Caco-2 (cell line): ENCODE results near the gene COA3. TPM values are rescaled to one million over a fixed set of nuclear protein-coding genes. Genes with fewer than 3 reads are reported as not detected.

Source experiments
- BruUV-seq: library from RNA; stranded (reverse); fragments of 400-500 nt; replicated peaks from 2 replicates; lab custom pipeline; 2021; lab: Mats Ljungman, UMichigan
- CTCF ChIA-PET: fragments of 300-600 bp; sonication (Branson Sonifier 250); formaldehyde crosslinking; loops from one replicate; lab custom pipeline; 2022; ENCODE audit warnings: antibody characterized with exemption; lab: Charles Lee
- POLR2A ChIA-PET: fragments of 300-600 bp; sonication (Branson Sonifier 250); formaldehyde crosslinking; loops from one replicate; lab custom pipeline; 2022; ENCODE audit warnings: antibody characterized with exemption; lab: Charles Lee
- DNase-seq, 2 experiments: peaks; one replicate each; pipeline versions ENCODE4 v3.0.0 to v3.0.0-alpha.2; 2020 to 2022
- H3K27me3 ChIP-seq: replicated peaks from 2 replicates; pipeline ENCODE4 v1.6.0; 2011; ENCODE audit warnings: low read length; ENCODE audit not compliant: control insufficient read depth, insufficient read depth
- H3K36me3 ChIP-seq: 2 replicates; pipeline ENCODE4 v1.5.1; 2011; ENCODE audit warnings: low read length; ENCODE audit not compliant: control insufficient read depth, insufficient read depth
- H3K4me1 ChIP-seq: fragments of 250-450 bp; sonication (Bioruptor Pico); 2 replicates; pipeline ENCODE4 v1.5.1; 2020; ENCODE audit warnings: mild to moderate bottlenecking
- H3K4me3 ChIP-seq: 2 replicates; pipeline ENCODE4 v1.5.1; 2011; ENCODE audit warnings: low read depth, mild to moderate bottlenecking, control low read depth, low read length
- H3K9me3 ChIP-seq: fragments of 250-450 bp; sonication (Bioruptor Pico); 2 replicates; pipeline ENCODE4 v1.5.1; 2020; ENCODE audit warnings: mild to moderate bottlenecking, moderate library complexity
- H3K27ac Mint-ChIP-seq: one replicate; pipeline ENCODE4 v1.8.0; 2022; ENCODE audit warnings: mixed read lengths; ENCODE audit not compliant: unreplicated experiment
- H3K27me3 Mint-ChIP-seq: one replicate; pipeline ENCODE4 v1.8.0; 2022; ENCODE audit warnings: mixed read lengths; ENCODE audit not compliant: insufficient read depth, unreplicated experiment
- H3K36me3 Mint-ChIP-seq: one replicate; pipeline ENCODE4 v1.8.0; 2022; ENCODE audit warnings: mild to moderate bottlenecking, mixed read lengths; ENCODE audit not compliant: insufficient read depth, unreplicated experiment
- H3K4me1 Mint-ChIP-seq: one replicate; pipeline ENCODE4 v1.8.0; 2022; ENCODE audit warnings: low read depth, mixed read lengths; ENCODE audit not compliant: unreplicated experiment
- H3K4me3 Mint-ChIP-seq: one replicate; pipeline ENCODE4 v1.8.0; 2022; ENCODE audit warnings: mild to moderate bottlenecking, moderate library complexity, mixed read lengths; ENCODE audit not compliant: unreplicated experiment
- H3K9me3 Mint-ChIP-seq: one replicate; pipeline ENCODE4 v1.8.0; 2022; ENCODE audit warnings: mixed read lengths; ENCODE audit not compliant: unreplicated experiment
- CTCF ChIP-seq, 2 experiments: fragments of 200-600 bp in 1 of 2; IDR thresholded peaks; 1 replicate in 1 of 2; 2 replicates in 1 of 2; pipeline versions ENCODE4 v1.5.1 to v1.8.0; 2011 to 2022; ENCODE audit warnings: antibody characterized with exemption in 1 of 2, control low read depth in 1 of 2, inconsistent platforms in 1 of 2, low read depth in 1 of 2, low read length in 1 of 2, mild to moderate bottlenecking in 1 of 2, moderate library complexity in 1 of 2; ENCODE audit not compliant: insufficient read depth in 1 of 2, severe bottlenecking in 1 of 2, unreplicated experiment in 1 of 2
- intact Hi-C: fragments of 100-400 bp; cut with micrococcal nuclease; formaldehyde crosslinking; loops from one replicate; pipeline ENCODE4 v1.10.0; 2022; ENCODE audit not compliant: unreplicated experiment
- total RNA-seq: library from RNA; stranded (reverse); gene quantifications from 2 replicates; pipeline ENCODE4 v1.2.3, GENCODE V29; 2022

Gene COA3
- total RNA-seq, 1 experiment from 2014 or later: 63.6 TPM

- intact Hi-C loops: no loop called here
- Histone ChIP-seq H3K9me3 (no peaks in the 10 kb centered on the region), H3K36me3 (no peaks in the 10 kb centered on the region), H3K27me3 (no peaks in the 10 kb centered on the region), H3K4me1 (peaks cover 30% of the 10 kb centered on the region), H3K4me3 (no peak overlapping the region)
- POLR2A ChIA-PET: interaction anchor here (0.6 to 2.5 kb wide), 2 partner anchors 46 to 102 kb away, joined by 4 to 14 read pairs; partner anchors contain the start of gene BECN1
- no TSS peak for BruUV-seq
- DNase-seq: no peak
- Mint-ChIP-seq H3K27ac (no peak overlapping the region), H3K4me3 (no peak overlapping the region), H3K9me3 (no peaks in the 10 kb centered on the region), H3K27me3 (no peaks in the 10 kb centered on the region), H3K4me1 (peaks cover 18% of the 10 kb centered on the region), H3K36me3 (peaks cover 34% of the 10 kb centered on the region)
- CTCF ChIA-PET: interaction anchor here (1.1 kb wide), 1 partner anchor 15 kb away, joined by 3 read pairs; no protein-coding TSS in a partner anchor
- TF ChIP-seq CTCF (IDR thresholded peaks at IDR 0.05; ENCODE audit: insufficient read depth in 1 of 2, low read depth in 1 of 2, low read length in 1 of 2, severe bottlenecking in 1 of 2, unreplicated experiment in 1 of 2): no peak
These were observed 19.9 kb downstream of the COA3 start for GRCh38 chr17:42778570-42778969.

GRCh38 chr17:42775534-42776098 is 22.9 kb downstream of the COA3 start:
- Histone ChIP-seq H3K27me3 (no peaks in the 10 kb centered on the region), H3K4me1 (peaks cover 13% of the 10 kb centered on the region), H3K36me3 (no peaks in the 10 kb centered on the region), H3K9me3 (no peaks in the 10 kb centered on the region), H3K4me3 (no peak overlapping the region)
- peaks cover 34% of the 10 kb centered on the region for H3K36me3 Mint-ChIP-seq
- no peak overlapping the region for H3K27ac Mint-ChIP-seq
- POLR2A ChIA-PET: no interaction called here
- TF ChIP-seq CTCF (IDR thresholded peaks at IDR 0.05; ENCODE audit: insufficient read depth in 1 of 2, low read depth in 1 of 2, low read length in 1 of 2, severe bottlenecking in 1 of 2, unreplicated experiment in 1 of 2): no peak
- DNase-seq: no peak
- intact Hi-C loops: no loop called here
- H3K4me3 Mint-ChIP-seq: no peak overlapping the region
- peaks cover 10% of the 10 kb centered on the region for H3K4me1 Mint-ChIP-seq
- no TSS peak for BruUV-seq
- no peaks in the 10 kb centered on the region for H3K27me3 Mint-ChIP-seq
- CTCF ChIA-PET: no interaction called here
- no peaks in the 10 kb centered on the region for H3K9me3 Mint-ChIP-seq

- no TSS peak for BruUV-seq
- Mint-ChIP-seq H3K27me3 (no peaks in the 10 kb centered on the region), H3K9me3 (no peaks in the 10 kb centered on the region), H3K27ac (peak overlapping the region; percentile 93), H3K4me3 (peak overlapping the region; percentile 96), H3K4me1 (peaks cover under 1% of the 10 kb centered on the region), H3K36me3 (peaks cover 24% of the 10 kb centered on the region)
- H3K4me1 ChIP-seq: peaks cover 3% of the 10 kb centered on the region; the same call in 1 of the 2 replicates
- intact Hi-C loops: no loop called here
- TF ChIP-seq CTCF (IDR thresholded peaks at IDR 0.05; ENCODE audit: insufficient read depth in 1 of 2, low read depth in 1 of 2, low read length in 1 of 2, severe bottlenecking in 1 of 2, unreplicated experiment in 1 of 2): no peak
- no peak for DNase-seq
- no peaks in the 10 kb centered on the region for H3K36me3 ChIP-seq
- CTCF ChIA-PET: interaction anchor here (1.1 to 2.1 kb wide), 5 partner anchors 11 to 197 kb away, joined by 4 to 18 read pairs (median 6); partner anchors contain the start of genes BECN1 and PSMC3IP
- H3K27me3 ChIP-seq: no peaks in the 10 kb centered on the region
- POLR2A ChIA-PET: interaction anchor here (0.7 to 2.0 kb wide), 6 partner anchors 14 to 224 kb away, joined by 5 to 19 read pairs (median 8); partner anchors contain the start of genes BECN1, CNTD1, COA3 and RAMP2
- H3K4me3 ChIP-seq: peak overlapping the region; percentile 77
- no peaks in the 10 kb centered on the region for H3K9me3 ChIP-seq
These were observed 24.3 kb downstream of the COA3 start for GRCh38 chr17:42774066-42774745.
